Caco-2 (cell line): ENCODE data around the gene TRABD2A. TPM values are rescaled to one million over a fixed set of nuclear protein-coding genes. Genes with fewer than 3 reads are reported as not detected.

Experiments used
- BruUV-seq: library from RNA; stranded (reverse); fragments of 400-500 nt; replicated peaks from 2 replicates; lab custom pipeline; 2021; lab: Mats Ljungman, UMichigan
- CTCF ChIA-PET: fragments of 300-600 bp; sonication (Branson Sonifier 250); formaldehyde crosslinking; loops from one replicate; lab custom pipeline; 2022; ENCODE audit warnings: antibody characterized with exemption; lab: Charles Lee
- POLR2A ChIA-PET: fragments of 300-600 bp; sonication (Branson Sonifier 250); formaldehyde crosslinking; loops from one replicate; lab custom pipeline; 2022; ENCODE audit warnings: antibody characterized with exemption; lab: Charles Lee
- DNase-seq, 2 experiments: peaks; one replicate each; pipeline versions ENCODE4 v3.0.0 to v3.0.0-alpha.2; 2020 to 2022
- H3K27me3 ChIP-seq: replicated peaks from 2 replicates; pipeline ENCODE4 v1.6.0; 2011; ENCODE audit warnings: low read length; ENCODE audit not compliant: control insufficient read depth, insufficient read depth
- H3K36me3 ChIP-seq: 2 replicates; pipeline ENCODE4 v1.5.1; 2011; ENCODE audit warnings: low read length; ENCODE audit not compliant: control insufficient read depth, insufficient read depth
- H3K4me1 ChIP-seq: fragments of 250-450 bp; sonication (Bioruptor Pico); 2 replicates; pipeline ENCODE4 v1.5.1; 2020; ENCODE audit warnings: mild to moderate bottlenecking
- H3K4me3 ChIP-seq: 2 replicates; pipeline ENCODE4 v1.5.1; 2011; ENCODE audit warnings: low read depth, mild to moderate bottlenecking, control low read depth, low read length
- H3K9me3 ChIP-seq: fragments of 250-450 bp; sonication (Bioruptor Pico); 2 replicates; pipeline ENCODE4 v1.5.1; 2020; ENCODE audit warnings: mild to moderate bottlenecking, moderate library complexity
- H3K27ac Mint-ChIP-seq: one replicate; pipeline ENCODE4 v1.8.0; 2022; ENCODE audit warnings: mixed read lengths; ENCODE audit not compliant: unreplicated experiment
- H3K27me3 Mint-ChIP-seq: one replicate; pipeline ENCODE4 v1.8.0; 2022; ENCODE audit warnings: mixed read lengths; ENCODE audit not compliant: insufficient read depth, unreplicated experiment
- H3K36me3 Mint-ChIP-seq: one replicate; pipeline ENCODE4 v1.8.0; 2022; ENCODE audit warnings: mild to moderate bottlenecking, mixed read lengths; ENCODE audit not compliant: insufficient read depth, unreplicated experiment
- H3K4me1 Mint-ChIP-seq: one replicate; pipeline ENCODE4 v1.8.0; 2022; ENCODE audit warnings: low read depth, mixed read lengths; ENCODE audit not compliant: unreplicated experiment
- H3K4me3 Mint-ChIP-seq: one replicate; pipeline ENCODE4 v1.8.0; 2022; ENCODE audit warnings: mild to moderate bottlenecking, moderate library complexity, mixed read lengths; ENCODE audit not compliant: unreplicated experiment
- H3K9me3 Mint-ChIP-seq: one replicate; pipeline ENCODE4 v1.8.0; 2022; ENCODE audit warnings: mixed read lengths; ENCODE audit not compliant: unreplicated experiment
- CTCF ChIP-seq, 2 experiments: fragments of 200-600 bp in 1 of 2; IDR thresholded peaks; 1 replicate in 1 of 2; 2 replicates in 1 of 2; pipeline versions ENCODE4 v1.5.1 to v1.8.0; 2011 to 2022; ENCODE audit warnings: antibody characterized with exemption in 1 of 2, control low read depth in 1 of 2, inconsistent platforms in 1 of 2, low read depth in 1 of 2, low read length in 1 of 2, mild to moderate bottlenecking in 1 of 2, moderate library complexity in 1 of 2; ENCODE audit not compliant: insufficient read depth in 1 of 2, severe bottlenecking in 1 of 2, unreplicated experiment in 1 of 2
- intact Hi-C: fragments of 100-400 bp; cut with micrococcal nuclease; formaldehyde crosslinking; loops from one replicate; pipeline ENCODE4 v1.10.0; 2022; ENCODE audit not compliant: unreplicated experiment
- total RNA-seq: library from RNA; stranded (reverse); gene quantifications from 2 replicates; pipeline ENCODE4 v1.2.3, GENCODE V29; 2022

The TRABD2A gene
- total RNA-seq, 1 experiment from 2014 or later = 1.4 TPM

- Histone ChIP-seq H3K36me3 (no peaks in the 10 kb centered on the region), H3K4me1 (peaks cover 11% of the 10 kb centered on the region; the same call in 1 of the 2 replicates), H3K27me3 (no peaks in the 10 kb centered on the region), H3K9me3 (no peaks in the 10 kb centered on the region), H3K4me3 (no peak overlapping the region)
- Mint-ChIP-seq H3K4me3 (peak overlapping the region; percentile 81), H3K27me3 (peaks cover 24% of the 10 kb centered on the region), H3K9me3 (no peaks in the 10 kb centered on the region), H3K27ac (no peak overlapping the region), H3K36me3 (peaks cover 6% of the 10 kb centered on the region), H3K4me1 (peaks cover 7% of the 10 kb centered on the region)
- no TSS peak for BruUV-seq
- DNase-seq = no peak
- ChIA-PET POLR2A (no interaction called here), CTCF (no interaction called here)
- intact Hi-C loops = loop anchor here (1.0 kb wide), 1 partner anchor 387 kb away; no protein-coding TSS in a partner anchor
- TF ChIP-seq CTCF (IDR thresholded peaks at IDR 0.05; ENCODE audit: insufficient read depth in 1 of 2, low read depth in 1 of 2, low read length in 1 of 2, severe bottlenecking in 1 of 2, unreplicated experiment in 1 of 2) = no peak
Observed at GRCh38 chr2:84879584-84880394, 1.1 kb downstream of the TRABD2A start.

- no peaks in the 10 kb centered on the region for H3K9me3 Mint-ChIP-seq
- Histone ChIP-seq H3K4me3 (no peak overlapping the region), H3K4me1 (peaks cover 11% of the 10 kb centered on the region; the same call in 1 of the 2 replicates), H3K9me3 (no peaks in the 10 kb centered on the region), H3K27me3 (no peaks in the 10 kb centered on the region), H3K36me3 (no peaks in the 10 kb centered on the region)
- peaks cover 6% of the 10 kb centered on the region for H3K36me3 Mint-ChIP-seq
- no TSS peak for BruUV-seq
- H3K4me3 Mint-ChIP-seq = no peak overlapping the region
- H3K27me3 Mint-ChIP-seq = peaks cover 24% of the 10 kb centered on the region
- intact Hi-C loops = no loop called here
- ChIA-PET POLR2A (no interaction called here), CTCF (no interaction called here)
- H3K27ac Mint-ChIP-seq = no peak overlapping the region
- no peak for TF ChIP-seq CTCF (IDR thresholded peaks at IDR 0.05; ENCODE audit: insufficient read depth in 1 of 2, low read depth in 1 of 2, low read length in 1 of 2, severe bottlenecking in 1 of 2, unreplicated experiment in 1 of 2)
- no peak for DNase-seq
- peaks cover 7% of the 10 kb centered on the region for H3K4me1 Mint-ChIP-seq
Observed at GRCh38 chr2:84878896-84879583, 1.8 kb downstream of the TRABD2A start.

GRCh38 chr2:84878459-84878858 is 2.4 kb downstream of the TRABD2A start:
- ChIA-PET POLR2A (no interaction called here), CTCF (no interaction called here)
- H3K36me3 Mint-ChIP-seq = peaks cover 6% of the 10 kb centered on the region
- H3K36me3 ChIP-seq = no peaks in the 10 kb centered on the region
- no TSS peak for BruUV-seq
- peaks cover 7% of the 10 kb centered on the region for H3K4me1 Mint-ChIP-seq
- no peaks in the 10 kb centered on the region for H3K9me3 Mint-ChIP-seq
- H3K27me3 Mint-ChIP-seq = peaks cover 22% of the 10 kb centered on the region
- H3K9me3 ChIP-seq = no peaks in the 10 kb centered on the region
- TF ChIP-seq CTCF (IDR thresholded peaks at IDR 0.05; ENCODE audit: insufficient read depth in 1 of 2, low read depth in 1 of 2, low read length in 1 of 2, severe bottlenecking in 1 of 2, unreplicated experiment in 1 of 2) = no peak
- H3K4me3 Mint-ChIP-seq = no peak overlapping the region
- no peaks in the 10 kb centered on the region for H3K27me3 ChIP-seq
- no peak overlapping the region for H3K4me3 ChIP-seq
- H3K4me1 ChIP-seq = peaks cover 11% of the 10 kb centered on the region; the same call in 1 of the 2 replicates
- intact Hi-C loops = no loop called here
- H3K27ac Mint-ChIP-seq = no peak overlapping the region
- no peak for DNase-seq
